T-cell (primary cell): ENCODE data around the gene ELMO1. TPM values are rescaled to one million over a fixed set of nuclear protein-coding genes. Genes with fewer than 3 reads are reported as not detected.

Source experiments
- ATAC-seq, 4 experiments: fragments of 200-7000 bp in 3 of 4; fragments of 150-1000 bp in 1 of 4; cut with Tn5 transposase; replicated peaks in 1 of 4; 1 replicate in 3 of 4; 2 replicates in 1 of 4; pipeline ENCODE4 v1.10.0; 2021; ENCODE audit warnings: moderate library complexity in 3 of 4, mild to moderate bottlenecking in 2 of 4, moderate number of reproducible peaks in 1 of 4
- CTCF ChIA-PET, 2 donors: fragments of 300-600 bp; sonication (Branson Sonifier 250); formaldehyde crosslinking; loops; one replicate each; lab custom pipeline; 2022; ENCODE audit warnings: antibody characterized with exemption in 2 of 2; lab: Charles Lee
- POLR2A ChIA-PET, 2 donors: fragments of 300-600 bp; sonication (Branson Sonifier 250); formaldehyde crosslinking; loops; one replicate each; lab custom pipeline; 2022; ENCODE audit warnings: antibody characterized with exemption in 2 of 2; lab: Charles Lee
- DNase-seq, 35 experiments: peaks; one replicate each; pipeline versions ENCODE4 v3.0.0 to v3.0.0-alpha.2; 2013 to 2023
- H3K27ac ChIP-seq: one replicate; pipeline ENCODE4 v1.5.1; 2013; ENCODE audit warnings: low read length
- H3K27me3 ChIP-seq, 2 experiments: replicated peaks in 1 of 2; 1 replicate in 1 of 2; 2 replicates in 1 of 2; pipeline versions ENCODE4 v1.6.1 to v1.7.0; 2013; ENCODE audit warnings: low read length in 1 of 2, mixed read lengths in 1 of 2; ENCODE audit not compliant: control insufficient read depth in 2 of 2, insufficient read depth in 2 of 2; ENCODE audit errors: extremely low read depth in 1 of 2
- H3K36me3 ChIP-seq, 2 donors: 1 replicate in 1 of 2; 2 replicates in 1 of 2; pipeline versions ENCODE4 v1.6.1 to v1.7.0; 2013; ENCODE audit warnings: low read length in 1 of 2; ENCODE audit not compliant: control insufficient read depth in 2 of 2, insufficient read depth in 1 of 2; ENCODE audit errors: extremely low read depth in 1 of 2
- H3K4me1 ChIP-seq, 2 experiments: 1 replicate in 1 of 2; 2 replicates in 1 of 2; pipeline versions ENCODE4 v1.6.1 to v1.7.0; 2013; ENCODE audit warnings: low read length in 2 of 2, mixed read lengths in 1 of 2; ENCODE audit not compliant: insufficient read depth in 2 of 2, control insufficient read depth in 1 of 2; ENCODE audit errors: extremely low read depth in 1 of 2
- H3K4me3 ChIP-seq, 2 donors: 1 replicate in 1 of 2; 2 replicates in 1 of 2; pipeline versions ENCODE4 v1.5.1 to v1.7.0; 2013; ENCODE audit warnings: mild to moderate bottlenecking in 2 of 2, low read length in 1 of 2, moderate library complexity in 1 of 2; ENCODE audit not compliant: control insufficient read depth in 1 of 2; ENCODE audit errors: extremely low read depth in 1 of 2
- H3K9me3 ChIP-seq: 2 replicates; pipeline ENCODE4 v1.7.0; 2013
- H3K27ac Mint-ChIP-seq, 2 donors: one replicate each; pipeline ENCODE4 v1.8.0; 2020 to 2021; ENCODE audit warnings: mild to moderate bottlenecking in 2 of 2, mixed read lengths in 2 of 2
- H3K27me3 Mint-ChIP-seq, 2 donors: one replicate each; pipeline ENCODE4 v1.8.0; 2021 to 2022; ENCODE audit warnings: mixed read lengths in 2 of 2
- H3K36me3 Mint-ChIP-seq: one replicate; pipeline ENCODE4 v1.8.0; 2021; ENCODE audit warnings: mixed read lengths
- H3K4me1 Mint-ChIP-seq, 3 donors: one replicate each; pipeline ENCODE4 v1.8.0; 2020 to 2022; ENCODE audit warnings: mixed read lengths in 3 of 3, mild to moderate bottlenecking in 1 of 3
- H3K4me3 Mint-ChIP-seq, 3 donors: one replicate each; pipeline ENCODE4 v1.8.0; 2020 to 2022; ENCODE audit warnings: mild to moderate bottlenecking in 3 of 3, mixed read lengths in 3 of 3, moderate library complexity in 3 of 3
- H3K9me3 Mint-ChIP-seq, 3 donors: one replicate each; pipeline ENCODE4 v1.8.0; 2020 to 2022; ENCODE audit warnings: mixed read lengths in 3 of 3
- WGBS: methylation state at CpG from one replicate; pipeline ENCODE4 v1.1.5; 2013; ENCODE audit warnings: missing lambda C conversion rate; ENCODE audit not compliant: insufficient coverage; 5-methylcytosine and 5-hydroxymethylcytosine counted together
- total RNA-seq, 35 experiments: library from RNA in 6 of 35; stranded (reverse) in 6 of 35; fragments of 120-200 nt in 1 of 35; gene quantifications; one replicate each; pipeline versions ENCODE4 v1.2.1 to v1.2.4 and lab custom pipeline; 2013 to 2026

Gene ELMO1
- total RNA-seq, 5 donors from 2014 or later (not counting 1 experiment from before 2014, with no cell fraction given) = 101 to 149 (median 113) TPM

- Histone ChIP-seq H3K9me3 (no peaks in the 10 kb centered on the region), H3K27ac (no peak overlapping the region), H3K36me3 (no peaks in the 10 kb centered on the region), H3K4me1 (peaks cover 4 to 7% of the 10 kb centered on the region in 2 experiments), H3K27me3 (no peaks in the 10 kb centered on the region), H3K4me3 (no peak overlapping the region)
- DNase-seq = no peak
- Mint-ChIP-seq H3K4me1 (peaks cover 7 to 13% (median 12%) of the 10 kb centered on the region in 3 donors), H3K27me3 (no peaks in the 10 kb centered on the region), H3K27ac (no peak overlapping the region), H3K9me3 (no peaks in the 10 kb centered on the region), H3K4me3 (no peak overlapping the region), H3K36me3 (no peaks in the 10 kb centered on the region)
- WGBS = no CpG with 5 or more reads among the region's 2 CpGs
- CTCF ChIA-PET = interaction anchor here (0.6 to 0.9 kb wide), 4 partner anchors 9 to 125 kb away, joined by 3 to 4 read pairs (median 3); no protein-coding TSS in a partner anchor
- POLR2A ChIA-PET = interaction anchor here (0.5 to 0.6 kb wide), 2 partner anchors 22 to 24 kb away, joined by 3 read pairs; no protein-coding TSS in a partner anchor
- ATAC-seq = no peak
These were observed 638.2 kb downstream of the ELMO1 start for GRCh38 chr7:36810489-36810888.

DNA sequence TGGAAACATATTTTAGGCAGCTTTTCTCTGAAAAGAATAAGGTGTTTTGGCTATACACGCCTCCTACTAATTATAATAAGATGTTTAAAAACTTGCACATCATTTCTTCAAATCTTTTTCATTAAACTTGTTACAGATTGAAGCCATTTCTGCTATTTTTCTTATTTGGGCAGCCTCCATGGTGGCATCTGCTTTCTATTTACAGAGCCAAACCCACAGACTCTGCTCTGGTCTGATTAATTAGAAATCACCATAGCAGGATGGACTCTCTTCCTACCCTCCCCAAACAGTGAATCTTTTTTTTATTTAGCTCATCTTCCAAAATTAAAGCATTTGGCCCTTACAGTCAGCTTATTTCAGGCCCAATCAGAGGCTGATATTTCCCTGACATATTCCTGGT is 638.6 kb downstream of the ELMO1 start:
- POLR2A ChIA-PET = interaction anchor here in 1 of 2 donors (0.5 kb wide), 1 partner anchor 22 kb away, joined by 3 read pairs; no protein-coding TSS in a partner anchor
- Histone ChIP-seq H3K27me3 (no peaks in the 10 kb centered on the region), H3K27ac (no peak overlapping the region), H3K4me3 (no peak overlapping the region), H3K4me1 (peaks cover 4 to 7% of the 10 kb centered on the region in 2 experiments), H3K9me3 (no peaks in the 10 kb centered on the region), H3K36me3 (no peaks in the 10 kb centered on the region)
- no peak overlapping the region for H3K4me3 Mint-ChIP-seq
- WGBS = no CpG with 5 or more reads among the region's 1 CpG
- ATAC-seq = no peak
- H3K27ac Mint-ChIP-seq = no peak overlapping the region
- CTCF ChIA-PET = interaction anchor here in 1 of 2 donors (0.7 kb wide), 1 partner anchor 8 kb away, joined by 4 read pairs; no protein-coding TSS in a partner anchor
- no peak for DNase-seq
- H3K36me3 Mint-ChIP-seq = peaks cover 2% of the 10 kb centered on the region
- H3K4me1 Mint-ChIP-seq = peaks cover 7 to 13% (median 12%) of the 10 kb centered on the region in 3 donors
- H3K9me3 Mint-ChIP-seq = no peaks in the 10 kb centered on the region
- H3K27me3 Mint-ChIP-seq = no peaks in the 10 kb centered on the region

- no peak for DNase-seq
- Histone ChIP-seq H3K27ac (no peak overlapping the region), H3K27me3 (no peaks in the 10 kb centered on the region), H3K36me3 (no peaks in the 10 kb centered on the region), H3K4me3 (no peak overlapping the region), H3K4me1 (peaks cover 4 to 7% of the 10 kb centered on the region in 2 experiments), H3K9me3 (no peaks in the 10 kb centered on the region)
- Mint-ChIP-seq H3K27me3 (no peaks in the 10 kb centered on the region), H3K9me3 (no peaks in the 10 kb centered on the region), H3K4me3 (no peak overlapping the region), H3K27ac (no peak overlapping the region), H3K36me3 (peaks cover 2% of the 10 kb centered on the region), H3K4me1 (peaks cover 7 to 13% (median 12%) of the 10 kb centered on the region in 3 donors)
- ATAC-seq = no peak
- ChIA-PET POLR2A (no interaction called here), CTCF (no interaction called here)
- 90% methylated on average over 2 of the region's 3 CpGs for WGBS
These were observed 639.2 kb downstream of the ELMO1 start for GRCh38 chr7:36809510-36809909.

DNA sequence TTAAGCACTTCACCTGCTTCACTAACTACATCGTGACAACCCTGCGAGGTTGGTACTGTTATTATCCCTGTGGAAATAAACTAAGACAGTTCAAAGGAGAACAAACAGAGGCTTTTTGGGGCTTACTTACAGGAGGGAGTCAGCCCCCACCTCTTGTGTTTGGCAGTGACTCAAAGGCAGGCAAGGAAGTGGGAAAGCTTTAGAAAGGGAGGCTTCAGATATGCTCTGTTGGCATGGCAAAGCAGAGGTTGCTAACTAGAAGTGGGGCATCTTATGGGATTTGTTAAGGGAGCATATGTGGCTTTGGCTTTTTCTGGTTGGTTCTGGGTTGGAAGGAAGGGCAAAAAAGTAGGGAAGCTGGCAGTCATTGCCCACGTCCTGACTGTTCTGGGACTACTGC is 639.6 kb downstream of the ELMO1 start:
- no peak overlapping the region for H3K4me3 Mint-ChIP-seq
- no CpG with 5 or more reads among the region's 3 CpGs for WGBS
- ChIA-PET POLR2A (interaction anchor here in 1 of 2 donors (0.6 kb wide), 1 partner anchor 49 kb away, joined by 3 read pairs; no protein-coding TSS in a partner anchor), CTCF (no interaction called here)
- H3K27me3 ChIP-seq = no peaks in the 10 kb centered on the region
- H3K27ac ChIP-seq = no peak overlapping the region
- peaks cover 4 to 7% of the 10 kb centered on the region in 2 experiments for H3K4me1 ChIP-seq
- H3K36me3 ChIP-seq = no peaks in the 10 kb centered on the region
- DNase-seq (no peak), ATAC-seq (peak in 1 of 4 experiments; percentile 59)
- H3K9me3 ChIP-seq = no peaks in the 10 kb centered on the region
- H3K27ac Mint-ChIP-seq = peak overlapping the region in 1 of 2 donors; percentile 17
- H3K27me3 Mint-ChIP-seq = no peaks in the 10 kb centered on the region
- H3K36me3 Mint-ChIP-seq = peaks cover 2% of the 10 kb centered on the region
- peaks cover 7 to 13% (median 12%) of the 10 kb centered on the region in 3 donors for H3K4me1 Mint-ChIP-seq
- no peak overlapping the region for H3K4me3 ChIP-seq
- H3K9me3 Mint-ChIP-seq = no peaks in the 10 kb centered on the region

DNA sequence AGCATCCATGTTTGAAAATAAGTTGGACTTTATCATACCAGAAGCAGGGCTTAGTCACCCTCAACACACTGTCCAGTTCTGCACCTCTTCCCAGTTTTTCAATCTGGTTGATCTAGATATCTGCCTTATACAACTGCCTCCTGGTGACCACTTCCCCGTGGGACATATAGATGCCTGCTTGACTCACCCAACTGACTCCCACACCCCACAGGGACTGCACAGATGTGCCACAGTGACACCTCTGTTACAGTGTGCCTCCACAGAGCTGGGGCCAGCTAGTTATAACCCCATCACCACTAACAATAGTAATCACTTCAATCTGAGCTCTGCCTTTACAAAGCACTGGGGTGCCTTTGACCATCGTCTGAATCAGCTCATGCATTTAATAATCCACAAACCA is 641.8 kb downstream of the ELMO1 start:
- DNase-seq = no peak
- Histone ChIP-seq H3K4me1 (peaks cover 4 to 7% of the 10 kb centered on the region in 2 experiments), H3K9me3 (no peaks in the 10 kb centered on the region), H3K27ac (no peak overlapping the region), H3K4me3 (no peak overlapping the region), H3K27me3 (no peaks in the 10 kb centered on the region), H3K36me3 (no peaks in the 10 kb centered on the region)
- POLR2A ChIA-PET = interaction anchor here in 1 of 2 donors (0.7 kb wide), 1 partner anchor 926 kb away, joined by 3 read pairs; no protein-coding TSS in a partner anchor
- WGBS = 61% methylated on average over 2 of the region's 2 CpGs
- Mint-ChIP-seq H3K27ac (no peak overlapping the region), H3K27me3 (no peaks in the 10 kb centered on the region), H3K4me1 (peaks cover 7 to 13% (median 12%) of the 10 kb centered on the region in 3 donors), H3K4me3 (no peak overlapping the region), H3K9me3 (no peaks in the 10 kb centered on the region), H3K36me3 (peaks cover 2% of the 10 kb centered on the region)
- no peak for ATAC-seq
- CTCF ChIA-PET = interaction anchor here in 1 of 2 donors (0.6 kb wide), 1 partner anchor 31 kb away, joined by 3 read pairs; no protein-coding TSS in a partner anchor
